CD14-positive monocyte (primary cell): ENCODE measurements around the gene SLC25A51. TPM values are rescaled to one million over a fixed set of nuclear protein-coding genes. Genes with fewer than 3 reads are reported as not detected.

Experiments
- DNase-seq, 3 donors: peaks; one replicate each; pipeline ENCODE4 v3.0.0-alpha.2; 2011 to 2022
- H2AFZ ChIP-seq: 2 replicates; pipeline ENCODE4 v1.6.0; 2012; ENCODE audit warnings: mild to moderate bottlenecking, low read depth, low read length, inconsistent platforms; ENCODE audit not compliant: insufficient read depth, poor library complexity, severe bottlenecking
- H3K27ac ChIP-seq, 2 donors: 1 replicate in 1 of 2; 2 replicates in 1 of 2; pipeline ENCODE4 v1.5.1; 2012 to 2013; ENCODE audit warnings: low read length in 2 of 2, control low read depth in 1 of 2, inconsistent platforms in 1 of 2, low read depth in 1 of 2, mild to moderate bottlenecking in 1 of 2
- H3K27me3 ChIP-seq, 2 donors: one replicate each; pipeline versions ENCODE4 v1.6.0 to v1.6.1; 2011 to 2013; ENCODE audit warnings: low read length in 2 of 2; ENCODE audit not compliant: control insufficient read depth in 2 of 2, insufficient read depth in 2 of 2
- H3K36me3 ChIP-seq, 2 donors: replicated peaks in 1 of 2; 1 replicate in 1 of 2; 2 replicates in 1 of 2; pipeline versions ENCODE4 v1.5.1 to v1.6.1; 2012 to 2013; ENCODE audit warnings: low read length in 2 of 2, control low read depth in 1 of 2, inconsistent platforms in 1 of 2, mild to moderate bottlenecking in 1 of 2; ENCODE audit not compliant: insufficient read depth in 2 of 2, control insufficient read depth in 1 of 2
- H3K4me1 ChIP-seq, 2 donors: 1 replicate in 1 of 2; 2 replicates in 1 of 2; pipeline versions ENCODE4 v1.5.1 to v1.6.1; 2012 to 2013; ENCODE audit warnings: low read length in 2 of 2, control low read depth in 1 of 2, inconsistent platforms in 1 of 2, mild to moderate bottlenecking in 1 of 2, moderate library complexity in 1 of 2; ENCODE audit not compliant: insufficient read depth in 2 of 2, control insufficient read depth in 1 of 2
- H3K4me2 ChIP-seq: replicated peaks from 2 replicates; pipeline ENCODE3; 2012; ENCODE audit warnings: low read length, moderate library complexity, mild to moderate bottlenecking; ENCODE audit not compliant: poor library complexity, severe bottlenecking; ENCODE audit errors: extremely low read depth
- H3K4me3 ChIP-seq, 3 experiments: fragments of 200-600 bp in 1 of 3; sonication (generic) in 1 of 3; replicated peaks in 1 of 3; 1 replicate in 2 of 3; 2 replicates in 1 of 3; pipeline ENCODE4 v1.5.1; 2011 to 2013; ENCODE audit warnings: low read length in 3 of 3, mild to moderate bottlenecking in 3 of 3, control low read depth in 2 of 3, low read depth in 2 of 3, inconsistent platforms in 1 of 3, moderate library complexity in 1 of 3
- H3K79me2 ChIP-seq: 2 replicates; pipeline ENCODE4 v1.6.0; 2012; ENCODE audit warnings: mild to moderate bottlenecking, control low read depth, inconsistent platforms, low read length, moderate library complexity; ENCODE audit not compliant: insufficient read depth
- H3K9ac ChIP-seq: 2 replicates; pipeline ENCODE4 v1.6.0; 2017; ENCODE audit warnings: low read length, mild to moderate bottlenecking; ENCODE audit not compliant: insufficient read depth, poor library complexity, severe bottlenecking
- H3K9me3 ChIP-seq, 2 donors: replicated peaks in 1 of 2; 1 replicate in 1 of 2; 2 replicates in 1 of 2; pipeline versions ENCODE4 v1.5.1 to v1.6.1; 2012 to 2013; ENCODE audit warnings: low read length in 2 of 2, control low read depth in 1 of 2; ENCODE audit not compliant: control insufficient read depth in 1 of 2, insufficient read depth in 1 of 2
- H4K20me1 ChIP-seq: 2 replicates; pipeline ENCODE4 v1.6.0; 2012; ENCODE audit warnings: mild to moderate bottlenecking, low read length, control low read depth, moderate library complexity; ENCODE audit not compliant: insufficient read depth
- H3K27ac Mint-ChIP-seq, 7 donors: one replicate each; pipeline ENCODE4 v1.8.0; 2020; ENCODE audit warnings: mild to moderate bottlenecking in 7 of 7, mixed read lengths in 7 of 7, moderate library complexity in 6 of 7, inconsistent platforms in 2 of 7
- H3K27me3 Mint-ChIP-seq, 3 donors: one replicate each; pipeline ENCODE4 v1.8.0; 2021 to 2022; ENCODE audit warnings: low read depth in 3 of 3, mild to moderate bottlenecking in 3 of 3, mixed read lengths in 3 of 3, moderate library complexity in 3 of 3, inconsistent platforms in 1 of 3
- H3K36me3 Mint-ChIP-seq, 2 donors: one replicate each; pipeline ENCODE4 v1.8.0; 2020; ENCODE audit warnings: mixed read lengths in 2 of 2, inconsistent platforms in 1 of 2, mild to moderate bottlenecking in 1 of 2
- H3K4me1 Mint-ChIP-seq: one replicate; pipeline ENCODE4 v1.8.0; 2020; ENCODE audit warnings: mild to moderate bottlenecking, mixed read lengths
- H3K4me3 Mint-ChIP-seq, 2 donors: one replicate each; pipeline ENCODE4 v1.8.0; 2020; ENCODE audit warnings: mild to moderate bottlenecking in 2 of 2, mixed read lengths in 2 of 2, moderate library complexity in 1 of 2
- H3K9me3 Mint-ChIP-seq, 7 donors: one replicate each; pipeline ENCODE4 v1.8.0; 2020 to 2022; ENCODE audit warnings: mixed read lengths in 7 of 7, mild to moderate bottlenecking in 6 of 7, moderate library complexity in 6 of 7, inconsistent platforms in 2 of 7
- WGBS: methylation state at CpG from one replicate; pipeline ENCODE4 v1.1.5; 2013; ENCODE audit warnings: missing lambda C conversion rate; ENCODE audit not compliant: insufficient coverage; 5-methylcytosine and 5-hydroxymethylcytosine counted together
- intact Hi-C, 2 donors: fragments of 100-400 bp; cut with micrococcal nuclease; formaldehyde crosslinking; loops; one replicate each; pipeline versions ENCODE4 v1.15.0 to v1.15.1; 2023
- polyA plus RNA-seq, 3 donors: library from polyadenylated mRNA; depleted of rRNA in 1 of 3; unstranded in 2 of 3; stranded (reverse) in 1 of 3; fragments of 300-500 nt in 2 of 3; fragments of >200 nt in 1 of 3; fragmentation: Illumina TruSeq in 2 of 3; gene quantifications; 1 replicate in 2 of 3; 2 replicates in 1 of 3; pipeline ENCODE4 v1.2.3, GENCODE V29; 2012 to 2021
- TF ChIP-seq, protein P1 (sequence below): fragments of 200-600 bp; IDR thresholded peaks from one replicate; pipeline ENCODE4 v1.8.0; 2022; ENCODE audit warnings: antibody characterized with exemption, mild to moderate bottlenecking

Gene SLC25A51
- polyA plus RNA-seq, 3 donors, result 5.9 to 12.4 (median 8.9) TPM

DNA sequence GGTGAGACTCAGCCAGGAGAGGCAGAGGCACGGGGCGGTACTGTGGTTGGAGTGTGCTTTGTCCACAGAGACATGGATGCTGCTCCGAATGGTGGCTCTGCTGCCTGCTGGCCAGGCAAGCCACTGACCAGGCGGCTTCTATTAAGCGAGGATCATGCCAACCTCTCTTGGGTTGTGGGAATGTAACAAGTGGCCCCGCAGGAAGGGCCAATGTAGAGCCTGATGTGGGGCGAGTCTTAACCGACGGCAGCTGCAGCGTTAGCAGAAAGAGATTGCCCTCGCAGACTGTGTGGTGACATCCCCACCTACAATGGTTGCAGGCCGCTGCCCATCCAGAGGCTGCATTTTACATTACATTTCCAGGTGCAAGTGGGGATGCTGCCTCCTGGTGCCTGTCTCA is 46.6 kb upstream of the SLC25A51 start:
- Mint-ChIP-seq H3K4me1 (no peaks in the 10 kb centered on the region), H3K27me3 (peaks cover 0 to 3% (median 0%) of the 10 kb centered on the region in 3 donors), H3K9me3 (no peaks in the 10 kb centered on the region), H3K36me3 (peaks cover 28 to 39% of the 10 kb centered on the region in 2 donors), H3K4me3 (no peak overlapping the region), H3K27ac (no peak overlapping the region)
- DNase-seq, result no peak
- H3K36me3 ChIP-seq, result peaks cover 6% of the 10 kb centered on the region in 2 donors
- H3K9ac ChIP-seq, result no peak overlapping the region
- no peaks in the 10 kb centered on the region for H3K4me1 ChIP-seq
- 100% methylated on average over 11 of the region's 12 CpGs for WGBS
- H3K9me3 ChIP-seq, result no peaks in the 10 kb centered on the region
- no peak overlapping the region for H3K4me3 ChIP-seq
- no peaks in the 10 kb centered on the region for H3K27me3 ChIP-seq
- TF ChIP-seq, protein P1, sequence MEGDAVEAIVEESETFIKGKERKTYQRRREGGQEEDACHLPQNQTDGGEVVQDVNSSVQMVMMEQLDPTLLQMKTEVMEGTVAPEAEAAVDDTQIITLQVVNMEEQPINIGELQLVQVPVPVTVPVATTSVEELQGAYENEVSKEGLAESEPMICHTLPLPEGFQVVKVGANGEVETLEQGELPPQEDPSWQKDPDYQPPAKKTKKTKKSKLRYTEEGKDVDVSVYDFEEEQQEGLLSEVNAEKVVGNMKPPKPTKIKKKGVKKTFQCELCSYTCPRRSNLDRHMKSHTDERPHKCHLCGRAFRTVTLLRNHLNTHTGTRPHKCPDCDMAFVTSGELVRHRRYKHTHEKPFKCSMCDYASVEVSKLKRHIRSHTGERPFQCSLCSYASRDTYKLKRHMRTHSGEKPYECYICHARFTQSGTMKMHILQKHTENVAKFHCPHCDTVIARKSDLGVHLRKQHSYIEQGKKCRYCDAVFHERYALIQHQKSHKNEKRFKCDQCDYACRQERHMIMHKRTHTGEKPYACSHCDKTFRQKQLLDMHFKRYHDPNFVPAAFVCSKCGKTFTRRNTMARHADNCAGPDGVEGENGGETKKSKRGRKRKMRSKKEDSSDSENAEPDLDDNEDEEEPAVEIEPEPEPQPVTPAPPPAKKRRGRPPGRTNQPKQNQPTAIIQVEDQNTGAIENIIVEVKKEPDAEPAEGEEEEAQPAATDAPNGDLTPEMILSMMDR, result no peak
- H3K27ac ChIP-seq, result no peak overlapping the region
- no peaks in the 10 kb centered on the region for H3K79me2 ChIP-seq
- no peak overlapping the region for H2AFZ ChIP-seq
- H4K20me1 ChIP-seq, result no peaks in the 10 kb centered on the region
- no peak overlapping the region for H3K4me2 ChIP-seq
- intact Hi-C loops, result no loop called here

DNA sequence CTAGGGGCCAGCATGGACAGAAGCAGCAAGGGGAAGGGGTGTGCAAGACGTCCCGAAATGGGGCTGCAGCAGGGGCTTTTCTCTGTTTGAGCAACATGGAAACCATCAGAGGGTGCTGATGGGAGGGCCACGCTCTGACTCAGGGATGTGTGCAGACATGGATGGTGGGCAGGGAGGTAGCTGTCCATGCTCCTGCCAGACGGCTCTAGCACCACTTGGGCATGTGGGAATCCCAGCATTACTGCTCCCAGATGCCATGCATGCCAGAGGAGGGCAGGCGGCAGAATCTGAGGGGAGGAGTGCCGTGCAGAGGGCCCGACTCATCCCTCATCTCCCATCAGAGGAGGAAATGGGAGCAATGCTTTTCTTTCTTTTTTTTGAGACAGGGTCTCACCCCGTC is 45.6 kb upstream of the SLC25A51 start:
- no peak overlapping the region for H3K27ac ChIP-seq
- H3K36me3 ChIP-seq, result peaks cover 2 to 6% of the 10 kb centered on the region in 2 donors
- H2AFZ ChIP-seq, result no peak overlapping the region
- no peaks in the 10 kb centered on the region for H3K27me3 ChIP-seq
- TF ChIP-seq, protein P1, result no peak
- H3K79me2 ChIP-seq, result no peaks in the 10 kb centered on the region
- DNase-seq, result no peak
- H3K4me3 ChIP-seq, result no peak overlapping the region
- WGBS, result 95% methylated on average over 3 of the region's 8 CpGs
- H4K20me1 ChIP-seq, result no peaks in the 10 kb centered on the region
- intact Hi-C loops, result no loop called here
- Mint-ChIP-seq H3K4me1 (no peaks in the 10 kb centered on the region), H3K4me3 (no peak overlapping the region), H3K9me3 (no peaks in the 10 kb centered on the region), H3K36me3 (peaks cover 22 to 34% of the 10 kb centered on the region in 2 donors), H3K27ac (no peak overlapping the region), H3K27me3 (peaks cover 0 to 3% (median 0%) of the 10 kb centered on the region in 3 donors)
- H3K4me1 ChIP-seq, result no peaks in the 10 kb centered on the region
- H3K9ac ChIP-seq, result no peak overlapping the region
- no peaks in the 10 kb centered on the region for H3K9me3 ChIP-seq
- no peak overlapping the region for H3K4me2 ChIP-seq
